Keratinocyte (primary cell): ENCODE data around the gene KCNMA1. TPM values are rescaled to one million over a fixed set of nuclear protein-coding genes. Genes with fewer than 3 reads are reported as not detected.

Experiments used
- DNase-seq: peaks from one replicate; pipeline ENCODE4 v3.0.0-alpha.2; 2011; ENCODE audit warnings: low read depth, missing footprints, low spot score
- FAIRE-seq: peaks from 2 replicates; lab custom pipeline; 2011; peaks lifted over from hg19 to GRCh38; lab: Jason Lieb, UNC
- H2AFZ ChIP-seq: 2 replicates; pipeline ENCODE4 v1.6.0; 2012; ENCODE audit warnings: low read length, control low read depth, inconsistent platforms; ENCODE audit not compliant: control insufficient read depth
- H3K27ac ChIP-seq: 2 replicates; pipeline ENCODE4 v1.5.1; 2011; ENCODE audit warnings: low read length; ENCODE audit not compliant: control insufficient read depth, insufficient read depth
- H3K27me3 ChIP-seq: 3 replicates; pipeline ENCODE4 v1.6.0; 2011; ENCODE audit warnings: low read length; ENCODE audit not compliant: control insufficient read depth, insufficient read depth; ENCODE audit errors: extremely low read depth
- H3K36me3 ChIP-seq, 2 experiments: 2 replicates in 1 of 2; 3 replicates in 1 of 2; pipeline ENCODE4 v1.5.1; 2011; ENCODE audit warnings: low read length in 2 of 2, mild to moderate bottlenecking in 1 of 2; ENCODE audit not compliant: control insufficient read depth in 2 of 2, insufficient read depth in 2 of 2; ENCODE audit errors: extremely low read depth in 1 of 2
- H3K4me1 ChIP-seq: 3 replicates; pipeline ENCODE4 v1.5.1; 2011; ENCODE audit warnings: low read length; ENCODE audit not compliant: control insufficient read depth, insufficient read depth; ENCODE audit errors: extremely low read depth
- H3K4me2 ChIP-seq: 3 replicates; pipeline ENCODE4 v1.6.0; 2011; ENCODE audit warnings: low read depth, low read length; ENCODE audit not compliant: control insufficient read depth, insufficient read depth; ENCODE audit errors: extremely low read depth
- H3K4me3 ChIP-seq, 3 experiments: fragments of 200-600 bp in 1 of 3; sonication (generic) in 1 of 3; 2 replicates in 2 of 3; 3 replicates in 1 of 3; pipeline ENCODE4 v1.5.1; 2011 to 2016; ENCODE audit warnings: low read length in 3 of 3, mild to moderate bottlenecking in 3 of 3, control low read depth in 2 of 3, inconsistent platforms in 1 of 3, low read depth in 1 of 3, mixed read lengths in 1 of 3, mixed run types in 1 of 3, moderate library complexity in 1 of 3; ENCODE audit not compliant: control insufficient read depth in 2 of 3, insufficient read depth in 2 of 3; ENCODE audit errors: extremely low read depth in 1 of 3
- H3K79me2 ChIP-seq: 2 replicates; pipeline ENCODE4 v1.6.0; 2012; ENCODE audit warnings: low read length; ENCODE audit not compliant: control insufficient read depth, insufficient read depth
- H3K9ac ChIP-seq: 3 replicates; pipeline ENCODE4 v1.6.0; 2011; ENCODE audit warnings: low read length; ENCODE audit not compliant: control insufficient read depth, insufficient read depth; ENCODE audit errors: extremely low read depth
- H3K9me1 ChIP-seq: 3 replicates; pipeline ENCODE4 v1.6.0; 2011; ENCODE audit warnings: low read length; ENCODE audit not compliant: control insufficient read depth, insufficient read depth; ENCODE audit errors: extremely low read depth
- H3K9me3 ChIP-seq: 2 replicates; pipeline ENCODE4 v1.5.1; 2012; ENCODE audit warnings: low read depth, low read length; ENCODE audit not compliant: control insufficient read depth
- H4K20me1 ChIP-seq: 3 replicates; pipeline ENCODE4 v1.6.0; 2011; ENCODE audit warnings: low read length; ENCODE audit not compliant: control insufficient read depth, insufficient read depth; ENCODE audit errors: extremely low read depth
- CTCF ChIP-seq, 3 experiments: IDR thresholded peaks in 1 of 3; conservative IDR thresholded peaks in 1 of 3; optimal IDR thresholded peaks in 1 of 3; 2 replicates in 2 of 3; 3 replicates in 1 of 3; pipeline versions ENCODE3 to v1.5.1; 2011; ENCODE audit warnings: low read length in 3 of 3, mild to moderate bottlenecking in 3 of 3, moderate library complexity in 2 of 3, control low read depth in 1 of 3, inconsistent platforms in 1 of 3; ENCODE audit not compliant: insufficient read depth in 2 of 3; ENCODE audit errors: extremely low read depth in 1 of 3
- EZH2 ChIP-seq: IDR thresholded peaks from one replicate; pipeline ENCODE4 v1.6.1; 2012; ENCODE audit warnings: inconsistent platforms, mild to moderate bottlenecking, low read length, moderate library complexity
- dilution Hi-C: fragments of 300-500 bp; cut with MboI; formaldehyde crosslinking; loops from one replicate; pipeline ENCODE4 v1.7.0; 2020; ENCODE audit warnings: low sequenced_read_pairs; ENCODE audit not compliant: extremely low pct_ligation_motif_present
- polyA plus RNA-seq, 5 experiments: library from polyadenylated mRNA; depleted of rRNA in 3 of 5; stranded (reverse) in 3 of 5; stranded (forward) in 1 of 5; unstranded in 1 of 5; fragments of >200 nt; gene quantifications; 1 replicate in 1 of 5; 2 replicates in 3 of 5; 3 replicates in 1 of 5; pipeline versions ENCODE4 v1.2.1 to v1.2.3, GENCODE V29; 2011 to 2012; ENCODE audit warnings: missing spikeins in 2 of 5, low read depth in 1 of 5, low replicate concordance in 1 of 5

Gene KCNMA1
- polyA plus RNA-seq, 1 donor (not counting 4 experiments of a cell fraction or from before 2014, with no cell fraction given): 6.3 TPM

DNA sequence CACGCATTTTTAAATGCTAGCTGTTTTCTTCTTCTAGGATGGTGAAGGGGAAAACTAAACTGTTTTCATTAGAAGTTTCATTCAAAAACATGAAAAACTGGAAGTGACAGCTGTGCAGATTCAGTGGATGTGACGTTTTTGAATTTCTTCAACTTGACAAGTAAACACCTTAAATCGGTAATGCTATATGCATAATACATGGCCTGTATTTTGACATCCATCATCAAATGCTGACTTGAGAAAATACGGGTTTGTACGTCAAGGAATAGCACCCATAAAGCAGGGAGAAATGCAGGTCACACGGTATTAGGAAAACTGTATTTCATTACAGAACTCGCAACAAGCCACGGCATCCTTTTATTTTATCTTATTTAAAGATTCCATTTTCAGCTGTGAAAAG is 720.5 kb downstream of the KCNMA1 start:
- dilution Hi-C loops: no loop called here
- TF ChIP-seq CTCF (optimal IDR thresholded peaks at IDR 0.05 in 1 of 3, IDR thresholded peaks at IDR 0.05 in 1 of 3, conservative IDR thresholded peaks at IDR 0.05 in 1 of 3; ENCODE audit: extremely low read depth in 1 of 3, insufficient read depth in 2 of 3, low read length in 3 of 3) (no peak), EZH2 (no peak)
- FAIRE-seq: no peak

DNA sequence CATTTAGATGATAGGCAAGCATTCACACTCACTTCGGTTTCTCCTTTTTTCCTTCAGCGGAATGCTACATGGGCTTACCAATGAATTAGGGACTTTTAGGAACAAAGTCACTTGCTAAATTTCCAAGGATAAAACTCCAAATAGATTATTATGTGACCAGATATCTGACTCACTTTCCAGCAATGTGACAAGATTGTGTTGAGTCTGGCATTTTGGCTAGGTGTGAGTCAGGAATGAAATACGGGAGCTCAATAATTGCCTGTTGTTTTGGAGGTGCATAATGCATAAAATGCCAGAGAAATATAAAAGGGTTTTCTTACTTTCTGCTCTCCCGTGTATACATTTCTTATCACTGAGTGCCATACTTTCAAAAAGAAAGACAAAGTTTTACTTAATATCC is 721.1 kb downstream of the KCNMA1 start:
- no peak for TF ChIP-seq CTCF (optimal IDR thresholded peaks at IDR 0.05 in 1 of 3, IDR thresholded peaks at IDR 0.05 in 1 of 3, conservative IDR thresholded peaks at IDR 0.05 in 1 of 3; ENCODE audit: extremely low read depth in 1 of 3, insufficient read depth in 2 of 3, low read length in 3 of 3)
- Histone ChIP-seq H3K79me2 (no peaks in the 10 kb centered on the region), H3K36me3 (no peaks in the 10 kb centered on the region), H2AFZ (no peak overlapping the region), H3K27me3 (no peaks in the 10 kb centered on the region), H3K9me3 (no peaks in the 10 kb centered on the region), H4K20me1 (no peaks in the 10 kb centered on the region), H3K27ac (no peak overlapping the region), H3K9me1 (no peaks in the 10 kb centered on the region), H3K4me1 (no peaks in the 10 kb centered on the region), H3K4me2 (no peak overlapping the region), H3K9ac (no peak overlapping the region), H3K4me3 (no peak overlapping the region)
- dilution Hi-C loops: no loop called here
- FAIRE-seq (no peak), DNase-seq (no peak)

More for the DNA sequence above, 720.5 kb downstream of the KCNMA1 start:
- Histone ChIP-seq H3K9me1 (no peaks in the 10 kb centered on the region), H3K27ac (no peak overlapping the region), H3K9me3 (no peaks in the 10 kb centered on the region), H3K4me1 (no peaks in the 10 kb centered on the region), H3K4me3 (no peak overlapping the region), H3K9ac (no peak overlapping the region), H2AFZ (no peak overlapping the region), H3K79me2 (no peaks in the 10 kb centered on the region), H3K27me3 (no peaks in the 10 kb centered on the region), H3K36me3 (no peaks in the 10 kb centered on the region), H4K20me1 (no peaks in the 10 kb centered on the region), H3K4me2 (no peak overlapping the region)
- DNase-seq: no peak
